GM21423 (cell line): Measurements from ENCODE around the gene KMT2C.
"Not testable (repeated sequence)": the region's sequence is repeated elsewhere in the genome, so short reads cannot be mapped to it uniquely, and the experiment has no call there.

Source experiments
- ATAC-seq: cut with Tn5 transposase; IDR thresholded peaks from one replicate; pipeline ENCODE4 v1.9.1; 2021; ENCODE audit warnings: mild to moderate bottlenecking, moderate library complexity; ENCODE audit not compliant: unreplicated experiment

Gene KMT2C

GRCh38 chr7:152435384-152436110, at the start of gene KMT2C:
TSS of gene KMT2C (minus strand) at chr7:152436003. CDS start at chr7:152435786, 217 bp downstream.
- peak; percentile 13 for ATAC-seq

- no peak for ATAC-seq
Measured at GRCh38 chr7:152481082-152481481, 45.3 kb upstream of the KMT2C start.

- no peak for ATAC-seq
Measured at GRCh38 chr7:152480664-152481063, 44.9 kb upstream of the KMT2C start.

- no peak for ATAC-seq
Measured at GRCh38 chr7:152479595-152479994, 43.8 kb upstream of the KMT2C start.

- no peak for ATAC-seq
Measured at GRCh38 chr7:152478140-152478539, 42.3 kb upstream of the KMT2C start.

GRCh38 chr7:152477079-152477478, 41.3 kb upstream of the KMT2C start:
- ATAC-seq = no peak

GRCh38 chr7:152476551-152476950, 40.7 kb upstream of the KMT2C start:
- ATAC-seq = no peak

- not testable (repeated sequence) for ATAC-seq
Measured at GRCh38 chr7:152471023-152471620, 35.3 kb upstream of the KMT2C start.

- ATAC-seq = not testable (repeated sequence)
Measured at GRCh38 chr7:152470251-152471022, 34.6 kb upstream of the KMT2C start.

- not testable (repeated sequence) for ATAC-seq
Measured at GRCh38 chr7:152469576-152469975, 33.8 kb upstream of the KMT2C start.

GRCh38 chr7:152467225-152467624, 31.4 kb upstream of the KMT2C start:
- ATAC-seq = no peak

GRCh38 chr7:152465119-152465387, 29.2 kb upstream of the KMT2C start:
- no peak for ATAC-seq

GRCh38 chr7:152464312-152465118, 28.7 kb upstream of the KMT2C start:
- peak; percentile 32 for ATAC-seq

- ATAC-seq = peak; percentile 85
Measured at GRCh38 chr7:152463709-152464311, 28.0 kb upstream of the KMT2C start.

- ATAC-seq = peak; percentile 11
Measured at GRCh38 chr7:152462995-152463708, 27.3 kb upstream of the KMT2C start.

GRCh38 chr7:152459724-152460251, 24.0 kb upstream of the KMT2C start:
- no peak for ATAC-seq

- no peak for ATAC-seq
Measured at GRCh38 chr7:152451356-152451755, 15.6 kb upstream of the KMT2C start.

GRCh38 chr7:152445386-152446008, 9.7 kb upstream of the KMT2C start:
- not testable (repeated sequence) for ATAC-seq

- no peak for ATAC-seq
Measured at GRCh38 chr7:152443586-152443985, 7.8 kb upstream of the KMT2C start.
